C4-2B (cell line): Measurements from ENCODE around the gene MAPK8IP2.

Experiments used
- ZFX ChIP-seq: fragments of 450-650 bp; IDR thresholded peaks from 2 replicates; pipeline ENCODE4 v1.6.1; 2017
- TF ChIP-seq, protein P1 (sequence below): fragments of 450-650 bp; conservative IDR thresholded peaks from 2 replicates; pipeline ENCODE4 v1.5.1; 2017; ENCODE audit warnings: mild to moderate bottlenecking

DNA sequence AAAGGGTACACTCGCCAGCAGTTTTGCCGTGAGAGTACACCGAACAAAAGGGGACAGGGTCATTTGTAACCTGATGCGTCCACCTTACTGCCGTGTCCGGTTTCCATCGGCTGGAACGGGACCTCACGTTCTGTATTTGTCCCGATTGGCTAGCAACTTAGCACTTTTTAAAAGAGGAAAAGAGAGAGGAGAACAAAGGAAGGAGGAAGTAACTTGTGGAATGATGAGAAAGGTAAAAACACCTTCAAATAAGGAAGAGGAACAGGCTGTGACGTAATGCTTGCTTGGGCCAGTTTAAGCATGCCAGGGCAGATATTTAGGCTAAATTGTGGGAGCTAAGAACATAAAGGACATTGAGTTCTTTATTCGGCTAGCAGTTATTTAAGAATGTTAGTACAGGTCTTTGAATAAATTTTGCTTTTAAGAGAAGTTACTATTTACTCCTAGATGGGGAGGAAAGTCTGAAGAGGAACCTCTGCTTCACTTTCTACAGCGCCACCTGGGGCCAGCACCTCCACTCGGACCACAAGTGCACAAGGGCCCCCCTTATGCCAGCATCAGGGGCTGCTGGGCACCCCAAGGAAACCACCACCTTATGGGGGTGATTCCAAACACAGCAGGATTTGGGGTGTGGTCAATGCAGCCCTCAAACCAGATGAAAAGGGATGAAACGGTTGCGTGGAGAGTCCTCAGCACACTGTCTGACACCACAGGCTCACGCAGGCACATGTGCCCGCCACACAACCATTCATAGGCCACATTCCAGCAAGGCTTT lies 21.5 kb downstream of the MAPK8IP2 start:
- TF ChIP-seq, protein P1, sequence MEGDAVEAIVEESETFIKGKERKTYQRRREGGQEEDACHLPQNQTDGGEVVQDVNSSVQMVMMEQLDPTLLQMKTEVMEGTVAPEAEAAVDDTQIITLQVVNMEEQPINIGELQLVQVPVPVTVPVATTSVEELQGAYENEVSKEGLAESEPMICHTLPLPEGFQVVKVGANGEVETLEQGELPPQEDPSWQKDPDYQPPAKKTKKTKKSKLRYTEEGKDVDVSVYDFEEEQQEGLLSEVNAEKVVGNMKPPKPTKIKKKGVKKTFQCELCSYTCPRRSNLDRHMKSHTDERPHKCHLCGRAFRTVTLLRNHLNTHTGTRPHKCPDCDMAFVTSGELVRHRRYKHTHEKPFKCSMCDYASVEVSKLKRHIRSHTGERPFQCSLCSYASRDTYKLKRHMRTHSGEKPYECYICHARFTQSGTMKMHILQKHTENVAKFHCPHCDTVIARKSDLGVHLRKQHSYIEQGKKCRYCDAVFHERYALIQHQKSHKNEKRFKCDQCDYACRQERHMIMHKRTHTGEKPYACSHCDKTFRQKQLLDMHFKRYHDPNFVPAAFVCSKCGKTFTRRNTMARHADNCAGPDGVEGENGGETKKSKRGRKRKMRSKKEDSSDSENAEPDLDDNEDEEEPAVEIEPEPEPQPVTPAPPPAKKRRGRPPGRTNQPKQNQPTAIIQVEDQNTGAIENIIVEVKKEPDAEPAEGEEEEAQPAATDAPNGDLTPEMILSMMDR, result peak; percentile 63
- no peak for TF ChIP-seq ZFX
